ENCODE data around the gene SOX6. TPM values are rescaled to one million over a fixed set of nuclear protein-coding genes. Genes with fewer than 3 reads are reported as not detected.

SOX6 gene
- total RNA-seq, 1 donor from 2014 or later, result 39.3 TPM

GRCh38 chr11:16266021-16266420, 90.3 kb downstream of the SOX6 start:
- no peak for DNase-seq

- no peak for DNase-seq
These were observed 91.3 kb downstream of the SOX6 start for GRCh38 chr11:16265022-16265421.

GRCh38 chr11:16262645-16262955, 93.7 kb downstream of the SOX6 start:
- no peak for DNase-seq

- no peak for DNase-seq
These were observed 94.3 kb downstream of the SOX6 start for GRCh38 chr11:16261836-16262644.

- no peak for DNase-seq
These were observed 104.0 kb downstream of the SOX6 start for GRCh38 chr11:16252373-16252772.

- DNase-seq, result no peak
These were observed 108.1 kb downstream of the SOX6 start for GRCh38 chr11:16248248-16248647.

GRCh38 chr11:16242806-16243205, 113.5 kb downstream of the SOX6 start:
- DNase-seq, result no peak

GRCh38 chr11:16240687-16241086, 115.7 kb downstream of the SOX6 start:
- no peak for DNase-seq

- no peak for DNase-seq
These were observed 116.9 kb downstream of the SOX6 start for GRCh38 chr11:16239141-16240105.

GRCh38 chr11:16226245-16226644, 130.1 kb downstream of the SOX6 start:
- no peak for DNase-seq

- DNase-seq, result no peak
These were observed 130.7 kb downstream of the SOX6 start for GRCh38 chr11:16225623-16226022.

GRCh38 chr11:16223558-16223957, 132.8 kb downstream of the SOX6 start:
- DNase-seq, result no peak

- no peak for DNase-seq
These were observed 138.7 kb downstream of the SOX6 start for GRCh38 chr11:16217631-16218030.

GRCh38 chr11:16216831-16217230, 139.5 kb downstream of the SOX6 start:
- DNase-seq, result no peak

GRCh38 chr11:16215352-16215751, 141.0 kb downstream of the SOX6 start:
- DNase-seq, result no peak

- DNase-seq, result no peak
These were observed 144.9 kb downstream of the SOX6 start for GRCh38 chr11:16211407-16211806.

- no peak for DNase-seq
These were observed 152.1 kb downstream of the SOX6 start for GRCh38 chr11:16204261-16204660.

GRCh38 chr11:16195651-16196050, 160.7 kb downstream of the SOX6 start:
- DNase-seq, result no peak

GRCh38 chr11:16194566-16194965, 161.8 kb downstream of the SOX6 start:
- no peak for DNase-seq

- no peak for DNase-seq
These were observed 162.4 kb downstream of the SOX6 start for GRCh38 chr11:16193897-16194381.

GRCh38 chr11:16191868-16192240, 164.5 kb downstream of the SOX6 start:
- no peak for DNase-seq

- no peak for DNase-seq
These were observed 165.0 kb downstream of the SOX6 start for GRCh38 chr11:16191212-16191867.

GRCh38 chr11:16186680-16187079, 169.7 kb downstream of the SOX6 start:
- DNase-seq, result no peak
